Endothelial cell of umbilical vein (primary cell): Measurements from ENCODE around the gene LAD1. TPM values are rescaled to one million over a fixed set of nuclear protein-coding genes. Genes with fewer than 3 reads are reported as not detected.

Source experiments
- BruUV-seq: library from RNA; stranded (reverse); fragments of 400-500 nt; replicated peaks from 2 replicates; lab custom pipeline; 2021; lab: Mats Ljungman, UMichigan
- CTCF ChIA-PET: fragments of 300-600, 350-600 bp; sonication (Branson Sonifier 250); formaldehyde crosslinking; loops from one replicate; lab custom pipeline; 2021; ENCODE audit warnings: antibody characterized with exemption, inconsistent platforms; lab: Charles Lee
- POLR2A ChIA-PET: fragments of 300-600, 350-600 bp; sonication (Branson Sonifier 250); formaldehyde crosslinking; loops from one replicate; lab custom pipeline; 2021; ENCODE audit warnings: antibody characterized with exemption, inconsistent platforms; lab: Charles Lee
- DNase-seq: peaks from one replicate; pipeline ENCODE4 v3.0.0-alpha.2; 2011; ENCODE audit warnings: low read depth, low spot score
- FAIRE-seq: peaks from 2 replicates; lab custom pipeline; 2011; peaks lifted over from hg19 to GRCh38; lab: Jason Lieb, UNC
- H2AFZ ChIP-seq: 2 replicates; pipeline ENCODE4 v1.6.0; 2012; ENCODE audit warnings: low read depth, low read length, control low read depth, inconsistent platforms
- H3K27ac ChIP-seq: 2 replicates; pipeline ENCODE4 v1.5.1; 2011; ENCODE audit warnings: low read depth, mild to moderate bottlenecking, control low read depth, low read length, moderate library complexity; ENCODE audit not compliant: insufficient read depth
- H3K27me3 ChIP-seq, 2 experiments: 2 replicates each; pipeline versions ENCODE4 v1.6.0 to v1.6.1; 2011; ENCODE audit warnings: low read length in 2 of 2, mixed read lengths in 1 of 2; ENCODE audit not compliant: control insufficient read depth in 2 of 2, insufficient read depth in 2 of 2
- H3K36me3 ChIP-seq, 2 experiments: 2 replicates in 1 of 2; 3 replicates in 1 of 2; pipeline ENCODE4 v1.5.1; 2011; ENCODE audit warnings: low read length in 2 of 2, mild to moderate bottlenecking in 1 of 2, moderate library complexity in 1 of 2; ENCODE audit not compliant: control insufficient read depth in 2 of 2, insufficient read depth in 2 of 2; ENCODE audit errors: extremely low read depth in 1 of 2
- H3K4me1 ChIP-seq: 3 replicates; pipeline ENCODE4 v1.5.1; 2011; ENCODE audit warnings: mild to moderate bottlenecking, low read length; ENCODE audit not compliant: control insufficient read depth, insufficient read depth; ENCODE audit errors: extremely low read depth
- H3K4me2 ChIP-seq: 2 replicates; pipeline ENCODE4 v1.6.1; 2011; ENCODE audit warnings: low read length, control low read depth, mixed read lengths; ENCODE audit not compliant: insufficient read depth
- H3K4me3 ChIP-seq, 3 experiments: fragments of 200-600 bp in 1 of 3; sonication (generic), shearing (Covaris generic) in 1 of 3; replicated peaks in 1 of 3; 2 replicates each; pipeline ENCODE4 v1.5.1; 2011 to 2016; ENCODE audit warnings: control low read depth in 3 of 3, low read length in 3 of 3, mild to moderate bottlenecking in 2 of 3, inconsistent platforms in 1 of 3, low read depth in 1 of 3, moderate library complexity in 1 of 3; ENCODE audit not compliant: insufficient read depth in 1 of 3
- H3K79me2 ChIP-seq: 2 replicates; pipeline ENCODE4 v1.6.0; 2012; ENCODE audit warnings: low read length, inconsistent platforms; ENCODE audit not compliant: control insufficient read depth, insufficient read depth
- H3K9ac ChIP-seq: replicated peaks from 2 replicates; pipeline ENCODE3; 2011; ENCODE audit warnings: low read length, control low read depth; ENCODE audit not compliant: insufficient read depth; ENCODE audit errors: extremely low read depth
- H3K9me1 ChIP-seq: replicated peaks from 3 replicates; pipeline ENCODE4 v1.6.0; 2011; ENCODE audit warnings: mild to moderate bottlenecking, low read length; ENCODE audit not compliant: control insufficient read depth, insufficient read depth; ENCODE audit errors: extremely low read depth
- H3K9me3 ChIP-seq: replicated peaks from 2 replicates; pipeline ENCODE4 v1.5.1; 2012; ENCODE audit warnings: low read length, inconsistent platforms; ENCODE audit not compliant: control insufficient read depth, insufficient read depth
- H4K20me1 ChIP-seq: replicated peaks from 2 replicates; pipeline ENCODE3; 2011; ENCODE audit warnings: mild to moderate bottlenecking, low read length; ENCODE audit not compliant: control insufficient read depth, insufficient read depth; ENCODE audit errors: extremely low read depth
- EZH2 ChIP-seq: IDR thresholded peaks from 2 replicates; pipeline ENCODE4 v1.6.1; 2012; ENCODE audit warnings: borderline replicate concordance, low read depth, mild to moderate bottlenecking, moderate library complexity, low read length, inconsistent platforms; ENCODE audit not compliant: severe bottlenecking
- FOS ChIP-seq: IDR thresholded peaks from 2 replicates; pipeline ENCODE4 v1.6.1; 2011; ENCODE audit warnings: mild to moderate bottlenecking, low read length, moderate library complexity, borderline replicate concordance; ENCODE audit not compliant: insufficient read depth
- GATA2 ChIP-seq: IDR thresholded peaks from 2 replicates; pipeline ENCODE4 v1.7.0; 2011; ENCODE audit warnings: low read depth, mild to moderate bottlenecking, moderate library complexity, mixed read lengths, low read length; ENCODE audit not compliant: insufficient read length, insufficient read depth
- JUN ChIP-seq: IDR thresholded peaks from 2 replicates; pipeline ENCODE4 v1.6.1; 2011; ENCODE audit warnings: borderline replicate concordance, low read depth; ENCODE audit not compliant: insufficient read length, insufficient read depth
- MYC ChIP-seq: IDR thresholded peaks from one replicate; pipeline ENCODE4 v1.6.1; 2011; ENCODE audit warnings: mild to moderate bottlenecking, low read depth, low read length
- POLR2A ChIP-seq: IDR thresholded peaks from 2 replicates; pipeline ENCODE4 v1.6.1; 2012; ENCODE audit warnings: low read depth, mild to moderate bottlenecking, control low read depth, low read length
- POLR2AphosphoS5 ChIP-seq: IDR thresholded peaks from 2 replicates; pipeline ENCODE4 v1.6.1; 2012; ENCODE audit warnings: low read depth, mild to moderate bottlenecking, control low read depth, low read length, moderate library complexity; ENCODE audit not compliant: insufficient read depth
- dilution Hi-C: fragments of 300-500 bp; cut with MboI; formaldehyde crosslinking; loops from one replicate; pipeline ENCODE4 v1.15.0; 2019; ENCODE audit warnings: low sequenced_read_pairs; ENCODE audit not compliant: extremely low pct_ligation_motif_present
- intact Hi-C: fragments of 100-400 bp; cut with micrococcal nuclease; formaldehyde crosslinking; loops from one replicate; pipeline ENCODE4 v1.10.0; 2022
- polyA plus RNA-seq, 4 experiments: library from polyadenylated mRNA; depleted of rRNA in 3 of 4; stranded (reverse) in 3 of 4; unstranded in 1 of 4; fragments of >200 nt; gene quantifications; 2 replicates each; pipeline versions ENCODE4 v1.2.1 to v1.2.3, GENCODE V29; 2011 to 2012; ENCODE audit warnings: missing spikeins in 1 of 4
- total RNA-seq: library from RNA; stranded (reverse); gene quantifications from 2 replicates; pipeline ENCODE4 v1.2.3, GENCODE V29; 2021
- TF ChIP-seq, protein P1 (sequence below): IDR thresholded peaks from 2 replicates; pipeline ENCODE4 v1.6.1; 2011; ENCODE audit not compliant: insufficient read depth, insufficient read length
- TF ChIP-seq, protein P2 (sequence below), 2 donors: IDR thresholded peaks; 1 replicate in 1 of 2; 2 replicates in 1 of 2; pipeline ENCODE4 v1.5.1; 2011; ENCODE audit warnings: low read length in 2 of 2, mild to moderate bottlenecking in 2 of 2, moderate library complexity in 2 of 2, control low read depth in 1 of 2, inconsistent platforms in 1 of 2, low read depth in 1 of 2; ENCODE audit not compliant: insufficient read depth in 1 of 2; ENCODE audit errors: extremely low read depth in 1 of 2

LAD1 gene
- total and polyA plus RNA-seq, 2 donors (not counting 3 experiments of a cell fraction or from before 2014, with no cell fraction given) = not detected

DNA sequence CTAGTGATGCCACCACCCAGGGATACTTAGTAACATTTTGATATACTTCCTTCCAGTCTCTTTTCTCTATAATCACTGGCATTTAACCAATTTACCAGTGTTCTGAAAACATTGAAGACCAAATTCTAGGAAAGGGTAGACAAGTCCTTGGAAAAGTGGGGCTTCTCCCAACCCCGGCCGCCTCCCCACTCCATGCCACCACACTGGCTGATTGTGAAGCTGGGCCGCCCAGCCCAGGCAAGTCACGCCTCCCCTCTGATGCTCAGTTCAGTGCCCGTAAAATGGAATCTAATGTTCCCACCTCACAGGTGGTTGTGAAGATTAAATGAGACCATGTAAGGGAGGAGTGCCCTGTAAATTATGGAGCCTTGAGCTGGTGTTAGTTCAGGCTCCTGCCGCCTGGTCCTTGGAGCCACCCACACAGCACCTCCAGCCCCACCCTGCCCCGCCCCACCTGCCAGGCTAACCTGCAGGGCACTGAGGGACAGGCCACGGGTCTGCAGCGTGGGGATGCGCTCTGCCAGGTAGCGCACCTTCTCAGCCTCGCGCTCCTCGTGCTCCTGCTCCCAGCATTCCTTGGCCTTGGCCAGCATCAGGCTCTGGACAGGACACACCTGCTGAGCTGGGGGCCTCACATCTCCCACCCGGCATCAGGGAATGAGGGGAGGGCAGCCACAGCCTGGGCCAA, 15.1 kb upstream of the LAD1 start:
- Histone ChIP-seq H4K20me1 (no peaks in the 10 kb centered on the region), H3K79me2 (no peaks in the 10 kb centered on the region), H3K4me2 (no peak overlapping the region), H3K36me3 (no peaks in the 10 kb centered on the region), H3K4me1 (no peaks in the 10 kb centered on the region), H3K27ac (no peak overlapping the region), H3K9ac (no peak overlapping the region), H2AFZ (no peak overlapping the region), H3K27me3 (peaks cover 11 to 18% of the 10 kb centered on the region in 2 experiments), H3K9me3 (no peaks in the 10 kb centered on the region), H3K9me1 (no peaks in the 10 kb centered on the region), H3K4me3 (no peak overlapping the region)
- ChIA-PET CTCF (no interaction called here), POLR2A (no interaction called here)
- FAIRE-seq (no peak), DNase-seq (no peak)
- BruUV-seq = no TSS peak
- intact Hi-C loops (no loop called here), dilution Hi-C loops (no loop called here)
- TF ChIP-seq MYC (no peak), FOS (no peak), POLR2A (no peak), POLR2AphosphoS5 (no peak), JUN (no peak), GATA2 (no peak), EZH2 (no peak)
- TF ChIP-seq, protein P1, sequence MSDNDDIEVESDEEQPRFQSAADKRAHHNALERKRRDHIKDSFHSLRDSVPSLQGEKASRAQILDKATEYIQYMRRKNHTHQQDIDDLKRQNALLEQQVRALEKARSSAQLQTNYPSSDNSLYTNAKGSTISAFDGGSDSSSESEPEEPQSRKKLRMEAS = no peak
- TF ChIP-seq, protein P2, sequence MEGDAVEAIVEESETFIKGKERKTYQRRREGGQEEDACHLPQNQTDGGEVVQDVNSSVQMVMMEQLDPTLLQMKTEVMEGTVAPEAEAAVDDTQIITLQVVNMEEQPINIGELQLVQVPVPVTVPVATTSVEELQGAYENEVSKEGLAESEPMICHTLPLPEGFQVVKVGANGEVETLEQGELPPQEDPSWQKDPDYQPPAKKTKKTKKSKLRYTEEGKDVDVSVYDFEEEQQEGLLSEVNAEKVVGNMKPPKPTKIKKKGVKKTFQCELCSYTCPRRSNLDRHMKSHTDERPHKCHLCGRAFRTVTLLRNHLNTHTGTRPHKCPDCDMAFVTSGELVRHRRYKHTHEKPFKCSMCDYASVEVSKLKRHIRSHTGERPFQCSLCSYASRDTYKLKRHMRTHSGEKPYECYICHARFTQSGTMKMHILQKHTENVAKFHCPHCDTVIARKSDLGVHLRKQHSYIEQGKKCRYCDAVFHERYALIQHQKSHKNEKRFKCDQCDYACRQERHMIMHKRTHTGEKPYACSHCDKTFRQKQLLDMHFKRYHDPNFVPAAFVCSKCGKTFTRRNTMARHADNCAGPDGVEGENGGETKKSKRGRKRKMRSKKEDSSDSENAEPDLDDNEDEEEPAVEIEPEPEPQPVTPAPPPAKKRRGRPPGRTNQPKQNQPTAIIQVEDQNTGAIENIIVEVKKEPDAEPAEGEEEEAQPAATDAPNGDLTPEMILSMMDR (IDR thresholded peaks at IDR 0.05; ENCODE audit: extremely low read depth in 1 of 2, insufficient read depth in 1 of 2, low read depth in 1 of 2, low read length in 2 of 2) = no peak
